HG03520 (cell line): ENCODE results near the gene EIF3L.

Experiments
- ATAC-seq: cut with Tn5 transposase; IDR thresholded peaks from one replicate; pipeline ENCODE4 v1.9.1; 2021; ENCODE audit warnings: mild to moderate bottlenecking, moderate library complexity; ENCODE audit not compliant: unreplicated experiment

EIF3L gene

DNA sequence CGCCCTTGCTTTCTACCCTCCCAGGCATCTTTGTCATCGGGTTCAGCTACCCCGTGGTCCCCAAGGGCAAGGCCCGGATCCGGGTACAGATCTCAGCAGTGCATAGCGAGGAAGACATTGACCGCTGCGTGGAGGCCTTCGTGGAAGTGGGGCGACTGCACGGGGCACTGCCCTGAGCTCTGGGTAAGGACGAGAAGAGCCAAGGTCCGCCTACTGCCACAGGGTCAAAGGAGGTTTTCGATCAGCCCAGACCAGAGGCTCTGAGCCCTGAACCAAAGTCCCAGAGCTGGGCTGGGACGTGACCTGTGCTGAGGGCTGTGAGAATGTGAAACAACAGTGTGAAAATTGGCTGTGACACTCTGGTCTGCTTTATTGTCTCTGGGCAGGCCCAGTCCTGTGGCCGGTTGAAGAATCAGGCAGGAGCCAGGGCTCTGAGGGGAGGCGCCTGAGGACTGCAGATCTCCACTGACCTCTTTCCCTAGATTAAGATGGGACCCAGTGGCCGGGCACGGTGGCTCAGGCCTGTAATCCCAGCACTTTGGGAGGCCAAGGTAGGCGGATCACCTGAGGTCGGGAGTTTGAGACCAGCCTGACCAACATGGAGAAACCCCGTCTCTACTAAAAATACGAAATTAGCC is 32.6 kb upstream of the EIF3L start:
- no peak for ATAC-seq

- ATAC-seq, result no peak
Measured at GRCh38 chr22:37817705-37818408, 31.4 kb upstream of the EIF3L start.

GRCh38 chr22:37818409-37819104 is 30.7 kb upstream of the EIF3L start:
- no peak for ATAC-seq

DNA sequence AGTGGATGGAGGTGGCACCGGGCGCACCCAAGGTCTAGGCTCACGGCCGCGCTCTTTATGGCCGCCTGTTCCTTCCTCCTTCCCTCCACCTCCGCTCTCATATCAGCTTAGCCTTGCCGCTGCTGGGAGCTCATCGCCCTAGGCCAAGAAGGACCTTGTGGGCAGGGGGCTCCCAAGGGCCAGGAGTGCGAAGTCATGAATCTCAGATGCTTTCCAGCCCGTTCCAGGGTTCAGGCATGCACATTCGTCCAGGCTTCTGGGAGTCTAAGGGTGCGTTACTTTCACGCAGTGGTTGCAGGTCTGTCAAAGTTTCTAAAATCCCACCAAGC is 30.1 kb upstream of the EIF3L start:
- no peak for ATAC-seq

- ATAC-seq, result no peak
Measured at GRCh38 chr22:37820350-37820749, 28.9 kb upstream of the EIF3L start.

DNA sequence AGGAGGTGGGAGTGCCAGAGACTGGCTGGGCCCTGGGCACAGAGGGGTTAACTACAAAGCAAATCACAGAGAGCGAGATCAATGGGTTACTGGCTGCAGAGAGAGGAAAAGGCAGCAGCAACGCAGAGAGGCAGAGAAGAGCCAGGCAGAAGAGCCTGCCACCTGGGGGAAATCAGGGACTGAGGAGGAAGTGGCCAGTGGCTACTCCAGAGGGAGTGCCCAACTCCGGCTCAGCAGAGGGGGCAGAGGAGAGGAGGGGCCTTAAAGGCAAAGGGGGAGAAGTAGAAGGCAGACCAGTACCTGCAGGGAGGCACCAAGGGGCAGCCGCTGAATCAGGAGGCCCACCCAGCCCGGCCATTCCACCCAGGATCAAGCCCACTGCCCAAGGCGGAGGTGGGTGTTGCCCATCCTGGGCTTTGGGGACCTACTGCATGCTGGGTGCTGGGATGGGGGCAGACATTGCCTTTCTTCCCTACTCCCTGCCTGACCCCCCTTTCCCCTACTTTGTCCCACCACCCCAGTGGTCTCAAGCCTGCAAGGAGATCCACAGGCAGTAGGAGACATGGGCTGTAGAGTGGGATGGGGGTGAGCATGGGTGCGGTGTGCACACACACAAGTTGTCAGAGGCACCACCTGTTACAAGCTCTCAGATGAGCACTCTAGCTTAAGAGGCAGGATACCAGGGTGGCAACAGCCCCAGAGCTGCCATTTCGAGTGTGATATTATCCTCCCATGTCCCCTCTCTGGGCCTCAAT is 27.0 kb upstream of the EIF3L start:
- ATAC-seq, result no peak

DNA sequence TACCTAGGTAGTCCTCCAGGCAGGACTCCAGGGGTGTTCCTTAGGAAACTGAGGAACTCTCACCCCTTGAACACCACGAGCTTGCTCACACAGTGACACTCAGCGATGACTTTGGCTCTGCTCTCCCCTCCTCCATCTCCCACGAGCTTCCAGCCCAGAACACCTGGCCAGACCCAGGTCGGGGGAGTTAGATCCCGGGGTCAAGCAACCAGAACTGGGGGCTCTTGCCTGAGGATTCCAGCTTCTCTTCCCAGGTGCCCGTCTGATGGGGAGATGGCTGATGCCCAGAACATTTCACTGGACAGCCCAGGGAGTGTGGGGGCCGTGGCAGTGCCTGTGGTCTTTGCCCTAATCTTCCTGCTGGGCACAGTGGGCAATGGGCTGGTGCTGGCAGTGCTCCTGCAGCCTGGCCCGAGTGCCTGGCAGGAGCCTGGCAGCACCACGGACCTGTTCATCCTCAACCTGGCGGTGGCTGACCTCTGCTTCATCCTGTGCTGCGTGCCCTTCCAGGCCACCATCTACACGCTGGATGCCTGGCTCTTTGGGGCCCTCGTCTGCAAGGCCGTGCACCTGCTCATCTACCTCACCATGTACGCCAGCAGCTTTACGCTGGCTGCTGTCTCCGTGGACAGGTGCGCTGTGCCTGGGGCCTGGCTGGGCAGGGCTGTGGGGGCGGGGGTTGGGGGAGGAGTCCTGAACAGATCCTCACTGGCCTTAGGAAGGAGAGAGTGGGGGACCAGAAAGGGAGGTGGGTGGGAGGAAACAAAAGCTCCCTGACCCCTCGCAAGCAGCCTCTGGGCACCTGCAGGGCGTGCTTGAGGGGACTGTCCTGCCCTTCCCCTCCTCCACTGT is 25.9 kb upstream of the EIF3L start, which contains the start of gene GALR3:
Gene GALR3 (plus strand): TSS at position 249 of the 852 bp plus-strand sequence. CDS start 25 bp downstream, at position 274.
- ATAC-seq, result no peak

DNA sequence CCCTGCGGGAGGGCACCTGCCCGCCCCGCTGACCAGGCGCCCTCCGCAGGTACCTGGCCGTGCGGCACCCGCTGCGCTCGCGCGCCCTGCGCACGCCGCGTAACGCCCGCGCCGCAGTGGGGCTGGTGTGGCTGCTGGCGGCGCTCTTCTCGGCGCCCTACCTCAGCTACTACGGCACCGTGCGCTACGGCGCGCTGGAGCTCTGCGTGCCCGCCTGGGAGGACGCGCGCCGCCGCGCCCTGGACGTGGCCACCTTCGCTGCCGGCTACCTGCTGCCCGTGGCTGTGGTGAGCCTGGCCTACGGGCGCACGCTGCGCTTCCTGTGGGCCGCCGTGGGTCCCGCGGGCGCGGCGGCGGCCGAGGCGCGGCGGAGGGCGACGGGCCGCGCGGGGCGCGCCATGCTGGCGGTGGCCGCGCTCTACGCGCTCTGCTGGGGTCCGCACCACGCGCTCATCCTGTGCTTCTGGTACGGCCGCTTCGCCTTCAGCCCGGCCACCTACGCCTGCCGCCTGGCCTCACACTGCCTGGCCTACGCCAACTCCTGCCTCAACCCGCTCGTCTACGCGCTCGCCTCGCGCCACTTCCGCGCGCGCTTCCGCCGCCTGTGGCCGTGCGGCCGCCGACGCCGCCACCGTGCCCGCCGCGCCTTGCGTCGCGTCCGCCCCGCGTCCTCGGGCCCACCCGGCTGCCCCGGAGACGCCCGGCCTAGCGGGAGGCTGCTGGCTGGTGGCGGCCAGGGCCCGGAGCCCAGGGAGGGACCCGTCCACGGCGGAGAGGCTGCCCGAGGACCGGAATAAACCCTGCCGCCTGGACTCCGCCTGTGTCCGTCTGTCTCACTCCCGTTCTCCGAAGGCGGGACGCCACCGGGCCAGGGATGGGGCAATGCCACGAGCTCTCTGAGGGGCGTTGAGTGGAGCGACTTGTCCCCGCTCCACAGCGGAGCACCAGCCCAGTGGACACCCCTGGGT is 24.3 kb upstream of the EIF3L start:
- ATAC-seq, result no peak

DNA sequence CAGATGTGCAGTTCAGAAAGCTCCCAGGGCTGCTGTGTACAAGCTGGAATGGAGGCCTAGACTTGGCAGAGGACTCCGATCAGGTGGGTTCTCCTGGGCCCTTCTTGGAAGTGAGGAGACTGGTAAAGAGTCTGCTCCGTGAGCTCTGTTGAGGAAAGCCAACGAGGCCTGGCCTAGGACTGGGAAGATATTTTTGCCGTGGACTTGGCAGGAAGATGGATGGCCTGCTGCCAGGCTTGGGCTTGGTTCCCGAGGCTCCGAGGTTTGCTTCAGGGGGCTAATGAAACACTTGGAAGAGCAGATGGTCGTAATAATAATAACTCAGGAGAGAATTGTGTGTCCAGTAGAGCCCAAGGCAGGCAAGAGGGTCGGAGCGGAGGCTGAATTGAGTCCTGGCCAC is 22.2 kb upstream of the EIF3L start:
- ATAC-seq, result no peak

GRCh38 chr22:37830093-37830842 is 19.0 kb upstream of the EIF3L start:
- no peak for ATAC-seq

DNA sequence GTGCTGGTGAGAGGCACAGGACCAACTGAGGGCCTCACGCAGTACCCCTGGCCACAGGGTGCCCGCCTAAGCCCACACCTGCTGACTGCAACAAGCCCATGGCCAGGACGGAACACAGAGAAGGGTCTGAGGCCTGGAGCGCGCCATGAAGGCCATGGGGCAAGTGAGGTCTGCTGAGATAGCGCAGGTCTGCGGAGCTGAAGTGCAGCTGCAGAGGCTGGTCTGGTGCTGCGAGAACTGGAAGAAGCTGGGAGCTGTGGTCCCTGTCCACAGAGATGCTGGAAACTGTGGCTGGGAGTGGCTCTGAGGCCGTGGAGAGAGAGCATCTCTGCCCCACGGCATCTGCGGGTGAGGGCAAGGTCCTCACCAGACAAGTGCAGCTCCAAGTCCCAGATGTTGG is 17.7 kb upstream of the EIF3L start:
- ATAC-seq, result no peak

DNA sequence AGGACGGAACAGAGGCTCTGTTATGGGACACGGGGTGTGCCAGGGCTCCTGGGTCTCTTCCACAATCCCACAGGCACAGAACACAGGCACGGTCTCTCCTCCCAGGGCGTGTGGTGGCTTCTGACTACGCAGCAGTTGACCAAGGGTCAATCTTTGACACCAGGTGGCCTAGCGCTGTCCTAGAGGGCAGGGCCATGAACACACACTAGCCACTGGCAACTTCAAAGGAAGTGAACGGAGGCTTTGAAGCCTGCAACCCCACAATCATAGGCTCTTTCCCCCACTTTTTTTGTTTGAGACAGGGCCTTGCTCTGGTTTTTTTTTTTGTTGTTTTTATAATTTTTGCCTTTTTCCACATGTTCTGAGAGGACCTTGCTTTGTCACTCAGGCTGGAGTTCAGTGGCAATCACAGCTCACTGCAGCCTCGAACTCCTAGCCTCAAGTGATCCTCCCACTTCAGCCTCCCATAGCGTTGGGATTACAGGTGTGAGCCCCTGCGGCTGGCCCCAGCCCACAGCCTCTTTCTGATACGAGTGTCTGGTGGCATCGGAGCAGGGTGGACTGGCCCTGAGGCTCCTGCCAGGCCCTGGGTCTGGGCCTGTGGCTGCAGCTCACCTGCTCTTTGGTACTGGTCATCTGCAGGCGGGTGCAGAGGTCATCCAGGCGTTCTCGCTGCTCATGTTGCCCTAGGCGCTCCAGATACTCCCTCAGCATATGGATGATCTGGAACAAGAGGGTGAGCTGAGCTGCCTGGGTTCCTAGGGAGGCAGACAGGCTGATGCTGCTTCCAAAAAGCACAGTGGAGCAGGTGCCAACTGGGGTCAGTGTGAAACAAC is 17.0 kb upstream of the EIF3L start:
- no peak for ATAC-seq

- ATAC-seq, result no peak
Measured at GRCh38 chr22:37842015-37842793, 7.0 kb upstream of the EIF3L start.

GRCh38 chr22:37843741-37844089 is 5.5 kb upstream of the EIF3L start:
- peak; percentile 24 for ATAC-seq

DNA sequence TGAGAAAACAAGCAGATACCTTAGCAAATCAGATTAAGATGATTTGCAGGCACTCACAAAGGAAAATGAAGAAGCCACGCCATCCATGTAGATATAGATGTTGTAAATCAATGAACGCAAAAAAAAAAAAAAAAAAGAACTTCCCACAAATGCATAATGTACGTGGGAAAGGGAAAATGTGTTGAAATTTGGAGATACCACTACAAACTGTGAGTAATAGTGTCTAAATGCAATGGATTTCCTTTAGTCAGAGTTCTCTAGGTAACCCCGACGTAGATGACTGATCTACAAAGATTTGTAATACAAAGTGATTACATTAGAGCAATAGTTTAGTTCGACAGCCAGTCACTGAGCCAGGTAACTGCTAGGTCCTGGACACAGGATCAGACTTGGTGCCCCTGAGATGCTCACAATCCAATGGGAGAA is 4.3 kb upstream of the EIF3L start:
- no peak for ATAC-seq

- ATAC-seq, result no peak
Measured at GRCh38 chr22:37846433-37846832, 2.8 kb upstream of the EIF3L start.

DNA sequence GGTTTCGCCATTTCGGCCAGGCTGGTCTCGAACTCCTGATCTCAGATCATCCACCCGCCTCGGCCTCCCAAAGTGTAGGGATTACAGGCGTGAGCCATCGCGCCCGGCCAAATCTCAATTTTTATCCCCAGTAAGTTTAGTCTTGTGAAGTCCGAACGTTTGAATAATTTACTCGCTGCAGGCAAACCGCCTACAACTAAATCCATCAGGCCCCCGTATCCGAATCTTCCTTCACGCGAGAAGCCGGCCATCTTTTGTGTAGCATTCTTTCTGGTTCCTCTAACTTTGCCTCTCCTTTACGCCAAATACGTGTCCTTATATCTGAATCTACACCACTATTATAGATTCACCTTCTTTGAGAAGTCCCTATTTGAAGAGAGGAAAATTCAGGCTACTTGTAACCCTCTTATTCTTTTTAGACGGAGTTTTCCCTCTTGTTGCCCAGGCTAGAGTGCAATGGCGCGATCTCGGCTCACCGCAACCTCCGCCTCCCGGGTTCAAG is 581 bp upstream of the EIF3L start:
- no peak for ATAC-seq
